C4-2B (cell line): ENCODE data around the gene SMARCA2.
A peak's percentile ranks its signal among the peaks of the same experiment; 100 is the strongest.

Experiments
- CTCF ChIP-seq: fragments of 450-650 bp; conservative IDR thresholded peaks from 2 replicates; pipeline ENCODE4 v1.5.1; 2017; ENCODE audit warnings: mild to moderate bottlenecking
- ZFX ChIP-seq: fragments of 450-650 bp; IDR thresholded peaks from 2 replicates; pipeline ENCODE4 v1.6.1; 2017

DNA sequence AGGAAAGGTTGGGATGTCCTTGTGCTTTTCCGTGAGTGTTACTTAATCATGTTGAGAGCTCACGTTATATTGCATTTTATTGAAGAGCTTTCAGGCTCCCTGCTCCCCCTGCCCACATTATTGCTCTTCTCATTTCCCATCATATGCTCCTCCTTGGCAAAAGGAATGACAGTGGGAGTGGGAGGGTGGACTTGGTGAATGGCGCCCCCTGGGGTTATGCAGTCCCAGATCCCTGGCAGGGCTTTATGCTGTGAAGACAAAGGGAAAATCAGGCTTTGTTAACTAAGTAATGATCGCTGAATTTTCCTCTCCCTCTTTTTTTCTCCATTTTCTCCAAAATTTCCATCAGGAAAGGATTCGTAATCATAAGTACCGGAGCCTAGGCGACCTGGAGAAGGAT, 166.6 kb downstream of the SMARCA2 start:
- TF ChIP-seq CTCF (peak; percentile 76), ZFX (no peak)
